ENCODE data around the gene TXN2. TPM values are rescaled to one million over a fixed set of nuclear protein-coding genes. Genes with fewer than 3 reads are reported as not detected.

Gene TXN2
- total RNA-seq, 1 experiment from 2014 or later: 87.0 TPM

- POLR2A ChIA-PET: interaction anchor here (1.6 to 1.8 kb wide), 2 partner anchors 81 to 138 kb away, joined by 4 read pairs; partner anchors contain the start of gene MYH9
- no peak overlapping the region for H3K4me3 ChIP-seq (replicated peaks in 1 of 2; ENCODE audit: low read depth in 1 of 2, low read length in 2 of 2)
- peaks cover 57 to 63% of the 10 kb centered on the region in 2 experiments for H3K4me1 ChIP-seq (ENCODE audit: control insufficient read depth in 1 of 2, insufficient read depth in 2 of 2, low read length in 2 of 2)
- H3K79me2 ChIP-seq (ENCODE audit: insufficient read depth, low read length): no peaks in the 10 kb centered on the region
- H2AFZ ChIP-seq (ENCODE audit: low read depth, low read length, poor library complexity, severe bottlenecking): no peak overlapping the region
- intact Hi-C loops (cut with micrococcal nuclease): loop anchor here (5.0 kb wide), 1 partner anchor 82 kb away; the partner anchor contains the start of gene MYH9
- no peak overlapping the region for H3K4me2 ChIP-seq (ENCODE audit: low read length)
- no peak for ATAC-seq
- H4K20me1 ChIP-seq (ENCODE audit: insufficient read depth): no peaks in the 10 kb centered on the region
- H3K27me3 ChIP-seq (ENCODE audit: insufficient read depth, low read length): no peaks in the 10 kb centered on the region
- CTCF ChIA-PET: interaction anchor here (0.8 to 1.5 kb wide), 3 partner anchors 81 to 171 kb away, joined by 3 read pairs; partner anchors contain the start of gene MYH9
- no peak overlapping the region for H3K9ac ChIP-seq (ENCODE audit: low read length)
- H3K36me3 ChIP-seq (ENCODE audit: control insufficient read depth in 1 of 2, insufficient read depth in 2 of 2, low read length in 2 of 2): peaks cover 6 to 16% of the 10 kb centered on the region in 2 experiments
- no peak for DNase-seq (ENCODE audit: low read depth, low spot score)
- no peak overlapping the region for H3K27ac ChIP-seq (ENCODE audit: low read depth, low read length)
- H3K9me3 ChIP-seq (ENCODE audit: control insufficient read depth in 1 of 2, insufficient read depth in 1 of 2, low read depth in 1 of 2, low read length in 2 of 2): no peaks in the 10 kb centered on the region
- BruUV-seq (replicated peaks): no TSS peak
- TF ChIP-seq ZNF274 (IDR thresholded peaks at IDR 0.05; ENCODE audit: low read depth, low read length) (no peak), SP1 (IDR thresholded peaks at IDR 0.05; ENCODE audit: low read depth) (no peak), ZBTB33 (IDR thresholded peaks at IDR 0.05; ENCODE audit: extremely low read depth, insufficient replicate concordance, low read length) (no peak), MAX (IDR thresholded peaks at IDR 0.05) (no peak)
- no peaks in the 10 kb centered on the region for H3K9me2 ChIP-seq (ENCODE audit: insufficient read depth)
- RAD21 ChIA-PET (ENCODE audit: low non-redundant PET in 1 of 2, low total read pairs in 2 of 2, uncharacterized antibody in 2 of 2, unreplicated experiment in 2 of 2): interaction anchor here (1.3 to 4.2 kb wide), 5 partner anchors 59 to 168 kb away, joined by 3 to 16 read pairs (median 8); partner anchors contain the start of gene MYH9 (in 1 of the 2)
Measured at GRCh38 chr22:36469094-36469710, 12.2 kb downstream of the TXN2 start.
